Dermis microvascular lymphatic vessel endothelial cell (primary cell): ENCODE data around the gene GTF2F2. TPM values are rescaled to one million over a fixed set of nuclear protein-coding genes. Genes with fewer than 3 reads are reported as not detected.

Experiments used
- DNase-seq, 2 donors: peaks; one replicate each; pipeline versions ENCODE4 v3.0.0 to v3.0.0-alpha.2; 2010; ENCODE audit warnings: low read depth in 2 of 2
- total RNA-seq: library from RNA; depleted of rRNA; stranded (reverse); fragments of >200 nt; gene quantifications from 2 replicates; pipeline ENCODE4 v1.2.1, GENCODE V29; 2014

The GTF2F2 gene
- total RNA-seq, 1 donor from 2014 or later: 15.0 TPM

- no peak for DNase-seq
Measured at GRCh38 chr13:45209229-45209628, 88.9 kb downstream of the GTF2F2 start.

- DNase-seq: no peak
Measured at GRCh38 chr13:45215392-45216077, 95.2 kb downstream of the GTF2F2 start.

- no peak for DNase-seq
Measured at GRCh38 chr13:45216193-45216592, 95.9 kb downstream of the GTF2F2 start.

- no peak for DNase-seq
Measured at GRCh38 chr13:45218689-45219088, 98.4 kb downstream of the GTF2F2 start.

- peak; percentile 36 to 41 for DNase-seq
Measured at GRCh38 chr13:45219123-45219891, 99.0 kb downstream of the GTF2F2 start.

GRCh38 chr13:45219938-45220375 is 99.6 kb downstream of the GTF2F2 start:
- peak; percentile 72 to 91 for DNase-seq

GRCh38 chr13:45220403-45220802 is 100.1 kb downstream of the GTF2F2 start:
- DNase-seq: no peak

GRCh38 chr13:45222516-45222915 is 102.2 kb downstream of the GTF2F2 start:
- no peak for DNase-seq

- no peak for DNase-seq
Measured at GRCh38 chr13:45222919-45223318, 102.6 kb downstream of the GTF2F2 start.

- no peak for DNase-seq
Measured at GRCh38 chr13:45224176-45224575, 103.9 kb downstream of the GTF2F2 start.

GRCh38 chr13:45225370-45225769 is 105.1 kb downstream of the GTF2F2 start:
- DNase-seq: no peak

GRCh38 chr13:45226024-45226423 is 105.7 kb downstream of the GTF2F2 start:
- no peak for DNase-seq

GRCh38 chr13:45228002-45228401 is 107.7 kb downstream of the GTF2F2 start:
- no peak for DNase-seq

GRCh38 chr13:45229172-45229571 is 108.9 kb downstream of the GTF2F2 start:
- no peak for DNase-seq

GRCh38 chr13:45231305-45231704 is 111.0 kb downstream of the GTF2F2 start:
- no peak for DNase-seq

- peak; percentile 52 to 61 for DNase-seq
Measured at GRCh38 chr13:45231722-45232121, 111.4 kb downstream of the GTF2F2 start.

GRCh38 chr13:45232591-45232990 is 112.3 kb downstream of the GTF2F2 start:
- DNase-seq: no peak

- DNase-seq: no peak
Measured at GRCh38 chr13:45238945-45239795, 118.9 kb downstream of the GTF2F2 start.

- no peak for DNase-seq
Measured at GRCh38 chr13:45240143-45240542, 119.8 kb downstream of the GTF2F2 start.

GRCh38 chr13:45242070-45242469 is 121.8 kb downstream of the GTF2F2 start:
- peak in 1 of 2 donors; percentile 47 for DNase-seq

- DNase-seq: no peak
Measured at GRCh38 chr13:45242524-45242923, 122.2 kb downstream of the GTF2F2 start.

- no peak for DNase-seq
Measured at GRCh38 chr13:45243077-45243476, 122.8 kb downstream of the GTF2F2 start.
